ENCODE measurements around the gene FDXR.

The FDXR gene

GRCh38 chr17:74825952-74826719 lies 46.7 kb downstream of the FDXR start:
- DNase-seq (ENCODE audit: low read depth): no peak

GRCh38 chr17:74824961-74825627 lies 47.7 kb downstream of the FDXR start:
- TF ChIP-seq MAX (IDR thresholded peaks at IDR 0.05; ENCODE audit: low read depth, low read length) (no peak), POLR2A (IDR thresholded peaks at IDR 0.05; ENCODE audit: extremely low read depth, insufficient read length) (no peak), MYC (IDR thresholded peaks at IDR 0.05; ENCODE audit: low read depth, low read length) (no peak), CTCF (IDR thresholded peaks at IDR 0.05; ENCODE audit: low read depth, low read length) (no peak)
- no peak overlapping the region for H3K4me3 ChIP-seq (ENCODE audit: low read depth, low read length)
- no peak for DNase-seq (ENCODE audit: low read depth)

More at GRCh38 chr17:74825952-74826719, 46.7 kb downstream of the FDXR start:
- TF ChIP-seq POLR2A (IDR thresholded peaks at IDR 0.05; ENCODE audit: extremely low read depth, insufficient read length): no peak
- no peak for TF ChIP-seq MAX (IDR thresholded peaks at IDR 0.05; ENCODE audit: low read depth, low read length)
- TF ChIP-seq MYC (IDR thresholded peaks at IDR 0.05; ENCODE audit: low read depth, low read length): no peak
- TF ChIP-seq CTCF (IDR thresholded peaks at IDR 0.05; ENCODE audit: low read depth, low read length): no peak
- no peak overlapping the region for H3K4me3 ChIP-seq (ENCODE audit: low read depth, low read length)

- no peak for DNase-seq (ENCODE audit: low read depth)
- no peak overlapping the region for H3K4me3 ChIP-seq (ENCODE audit: low read depth, low read length)
- TF ChIP-seq POLR2A (IDR thresholded peaks at IDR 0.05; ENCODE audit: extremely low read depth, insufficient read length): no peak
- TF ChIP-seq MYC (IDR thresholded peaks at IDR 0.05; ENCODE audit: low read depth, low read length): no peak
- TF ChIP-seq CTCF (IDR thresholded peaks at IDR 0.05; ENCODE audit: low read depth, low read length): no peak
- TF ChIP-seq MAX (IDR thresholded peaks at IDR 0.05; ENCODE audit: low read depth, low read length): no peak
These were observed 49.8 kb downstream of the FDXR start for GRCh38 chr17:74822939-74823367.

- TF ChIP-seq CTCF (IDR thresholded peaks at IDR 0.05; ENCODE audit: low read depth, low read length) (no peak), MYC (IDR thresholded peaks at IDR 0.05; ENCODE audit: low read depth, low read length) (no peak), POLR2A (IDR thresholded peaks at IDR 0.05; ENCODE audit: extremely low read depth, insufficient read length) (no peak), MAX (IDR thresholded peaks at IDR 0.05; ENCODE audit: low read depth, low read length) (no peak)
- no peak for DNase-seq (ENCODE audit: low read depth)
- H3K4me3 ChIP-seq (ENCODE audit: low read depth, low read length): no peak overlapping the region
These were observed 50.4 kb downstream of the FDXR start for GRCh38 chr17:74822335-74822938.

- DNase-seq (ENCODE audit: low read depth): no peak
- H3K4me3 ChIP-seq (ENCODE audit: low read depth, low read length): no peak overlapping the region
- no peak for TF ChIP-seq POLR2A (IDR thresholded peaks at IDR 0.05; ENCODE audit: extremely low read depth, insufficient read length)
- TF ChIP-seq MYC (IDR thresholded peaks at IDR 0.05; ENCODE audit: low read depth, low read length): no peak
- TF ChIP-seq MAX (IDR thresholded peaks at IDR 0.05; ENCODE audit: low read depth, low read length): no peak
- no peak for TF ChIP-seq CTCF (IDR thresholded peaks at IDR 0.05; ENCODE audit: low read depth, low read length)
These were observed 51.0 kb downstream of the FDXR start for GRCh38 chr17:74821655-74822334.

Measured in NB4 (cell line).